ENCODE results near the gene USP48.

The USP48 gene, protein sequence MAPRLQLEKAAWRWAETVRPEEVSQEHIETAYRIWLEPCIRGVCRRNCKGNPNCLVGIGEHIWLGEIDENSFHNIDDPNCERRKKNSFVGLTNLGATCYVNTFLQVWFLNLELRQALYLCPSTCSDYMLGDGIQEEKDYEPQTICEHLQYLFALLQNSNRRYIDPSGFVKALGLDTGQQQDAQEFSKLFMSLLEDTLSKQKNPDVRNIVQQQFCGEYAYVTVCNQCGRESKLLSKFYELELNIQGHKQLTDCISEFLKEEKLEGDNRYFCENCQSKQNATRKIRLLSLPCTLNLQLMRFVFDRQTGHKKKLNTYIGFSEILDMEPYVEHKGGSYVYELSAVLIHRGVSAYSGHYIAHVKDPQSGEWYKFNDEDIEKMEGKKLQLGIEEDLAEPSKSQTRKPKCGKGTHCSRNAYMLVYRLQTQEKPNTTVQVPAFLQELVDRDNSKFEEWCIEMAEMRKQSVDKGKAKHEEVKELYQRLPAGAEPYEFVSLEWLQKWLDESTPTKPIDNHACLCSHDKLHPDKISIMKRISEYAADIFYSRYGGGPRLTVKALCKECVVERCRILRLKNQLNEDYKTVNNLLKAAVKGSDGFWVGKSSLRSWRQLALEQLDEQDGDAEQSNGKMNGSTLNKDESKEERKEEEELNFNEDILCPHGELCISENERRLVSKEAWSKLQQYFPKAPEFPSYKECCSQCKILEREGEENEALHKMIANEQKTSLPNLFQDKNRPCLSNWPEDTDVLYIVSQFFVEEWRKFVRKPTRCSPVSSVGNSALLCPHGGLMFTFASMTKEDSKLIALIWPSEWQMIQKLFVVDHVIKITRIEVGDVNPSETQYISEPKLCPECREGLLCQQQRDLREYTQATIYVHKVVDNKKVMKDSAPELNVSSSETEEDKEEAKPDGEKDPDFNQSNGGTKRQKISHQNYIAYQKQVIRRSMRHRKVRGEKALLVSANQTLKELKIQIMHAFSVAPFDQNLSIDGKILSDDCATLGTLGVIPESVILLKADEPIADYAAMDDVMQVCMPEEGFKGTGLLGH

DNA sequence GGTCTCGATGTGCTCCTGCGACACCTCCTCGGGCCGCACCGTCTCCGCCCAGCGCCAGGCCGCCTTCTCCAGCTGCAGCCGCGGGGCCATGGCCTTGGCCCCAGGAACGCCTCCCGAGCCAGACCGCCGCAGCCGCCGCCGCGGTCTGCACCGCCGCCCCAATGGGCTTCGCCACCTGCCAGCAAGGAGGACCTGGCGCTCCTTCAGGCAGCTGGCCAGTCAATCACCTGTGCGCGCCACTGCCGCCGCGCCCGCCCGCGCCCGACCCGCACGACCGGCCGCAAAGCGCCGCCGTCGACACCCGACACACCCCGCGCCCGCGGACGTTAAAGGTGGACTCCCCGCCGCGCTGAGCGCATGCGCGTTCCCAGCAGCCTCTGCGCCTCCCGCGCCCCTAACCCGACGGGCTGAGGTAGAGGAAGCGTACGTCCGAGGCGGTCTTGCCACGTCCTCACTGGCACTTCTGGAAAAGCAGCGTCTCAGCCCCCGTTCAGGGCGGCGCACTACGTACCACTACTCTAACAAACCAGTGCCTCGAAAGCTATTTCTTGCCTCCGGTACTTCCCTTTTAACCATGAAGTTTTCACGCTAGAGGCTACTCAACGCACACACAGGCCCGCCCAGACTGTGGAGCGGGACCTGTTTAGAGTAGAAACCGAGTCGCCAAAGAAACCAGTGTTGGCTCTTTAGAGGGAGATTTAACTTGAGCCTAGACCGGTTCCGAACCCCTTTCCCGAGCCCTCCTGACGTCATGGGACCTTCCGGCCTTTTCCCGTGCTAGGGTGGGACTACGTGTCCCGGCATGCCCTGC is at the start of gene USP48:
Gene USP48 (minus strand): TSS at position 282 of the 811 bp plus-strand sequence. CDS start 192 bp downstream, at position 90.
- TF ChIP-seq, protein P1, sequence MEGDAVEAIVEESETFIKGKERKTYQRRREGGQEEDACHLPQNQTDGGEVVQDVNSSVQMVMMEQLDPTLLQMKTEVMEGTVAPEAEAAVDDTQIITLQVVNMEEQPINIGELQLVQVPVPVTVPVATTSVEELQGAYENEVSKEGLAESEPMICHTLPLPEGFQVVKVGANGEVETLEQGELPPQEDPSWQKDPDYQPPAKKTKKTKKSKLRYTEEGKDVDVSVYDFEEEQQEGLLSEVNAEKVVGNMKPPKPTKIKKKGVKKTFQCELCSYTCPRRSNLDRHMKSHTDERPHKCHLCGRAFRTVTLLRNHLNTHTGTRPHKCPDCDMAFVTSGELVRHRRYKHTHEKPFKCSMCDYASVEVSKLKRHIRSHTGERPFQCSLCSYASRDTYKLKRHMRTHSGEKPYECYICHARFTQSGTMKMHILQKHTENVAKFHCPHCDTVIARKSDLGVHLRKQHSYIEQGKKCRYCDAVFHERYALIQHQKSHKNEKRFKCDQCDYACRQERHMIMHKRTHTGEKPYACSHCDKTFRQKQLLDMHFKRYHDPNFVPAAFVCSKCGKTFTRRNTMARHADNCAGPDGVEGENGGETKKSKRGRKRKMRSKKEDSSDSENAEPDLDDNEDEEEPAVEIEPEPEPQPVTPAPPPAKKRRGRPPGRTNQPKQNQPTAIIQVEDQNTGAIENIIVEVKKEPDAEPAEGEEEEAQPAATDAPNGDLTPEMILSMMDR (IDR thresholded peaks at IDR 0.05; ENCODE audit: low read depth, low read length, missing control alignments): no peak

DNA sequence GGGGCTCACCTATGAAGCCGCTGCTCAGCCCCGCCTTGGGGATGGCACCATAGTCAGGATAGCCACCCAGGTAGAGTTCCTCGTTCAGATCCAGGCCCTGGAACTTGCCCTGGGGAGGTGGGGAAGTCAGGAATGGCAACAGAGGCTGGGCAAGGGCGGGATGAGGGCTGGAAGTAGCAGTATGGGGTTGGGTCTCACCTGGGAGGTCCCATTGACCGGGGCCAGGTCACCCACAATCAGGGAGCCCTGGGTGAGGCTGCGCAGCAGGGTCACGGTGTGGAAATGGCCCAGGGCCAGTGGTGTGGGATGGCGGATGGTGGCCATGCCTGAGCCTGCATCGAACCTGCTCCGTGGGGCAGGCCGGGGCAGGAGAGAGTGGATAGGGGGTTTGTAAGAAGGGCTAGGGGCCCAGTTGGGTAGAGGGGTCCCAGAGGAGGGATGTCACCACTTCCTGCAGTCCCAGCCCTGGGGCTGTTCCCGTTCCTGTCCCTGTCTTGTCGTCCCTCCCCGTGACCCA is 48.6 kb upstream of the USP48 start:
- no peak for DNase-seq (ENCODE audit: extremely low read depth, low read depth)
- TF ChIP-seq, protein P1 (IDR thresholded peaks at IDR 0.05; ENCODE audit: low read depth, low read length, missing control alignments): no peak
- no peak overlapping the region for H3K4me3 ChIP-seq (replicated peaks; ENCODE audit: low read depth, low read length)

More for the DNA sequence above, at the start of gene USP48:
- peak within 1 kb of the TSS; percentile 70 for H3K4me3 ChIP-seq (replicated peaks; ENCODE audit: low read depth, low read length)
- DNase-seq (ENCODE audit: extremely low read depth, low read depth): peak; percentile 79

DNA sequence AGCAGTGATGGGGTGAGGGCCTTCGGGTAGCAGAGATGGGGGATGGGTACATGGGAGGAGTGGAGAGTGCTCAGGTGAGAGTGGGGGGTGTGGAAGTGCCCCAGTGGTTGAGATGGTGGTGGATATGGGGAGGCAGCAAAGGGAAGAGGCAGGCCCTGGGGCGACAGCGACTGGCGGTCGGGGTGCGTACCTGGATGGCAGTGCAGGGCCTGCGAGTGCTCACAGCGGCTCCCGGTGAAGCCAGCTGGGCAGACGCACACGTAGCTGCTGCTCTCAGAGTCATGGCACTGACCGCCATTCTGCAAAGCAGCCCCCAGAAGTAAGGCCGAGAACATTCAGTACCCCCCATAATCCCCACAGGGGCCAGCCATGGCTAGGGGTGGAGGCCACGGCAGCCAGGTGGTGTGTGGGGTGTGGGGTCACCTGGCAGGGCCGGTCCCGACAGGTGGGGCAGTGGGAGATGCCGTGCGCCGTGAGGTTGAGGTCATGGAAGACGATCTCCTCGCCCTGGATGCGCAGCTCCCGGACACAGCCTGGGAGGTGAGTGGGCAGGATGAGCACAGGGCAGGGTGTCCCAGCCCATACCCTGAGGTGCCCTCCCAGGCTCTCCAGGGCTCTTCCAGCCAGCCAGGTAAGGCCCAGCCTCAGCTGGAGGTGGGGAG is 48.0 kb upstream of the USP48 start:
- no peak overlapping the region for H3K4me3 ChIP-seq (replicated peaks; ENCODE audit: low read depth, low read length)
- TF ChIP-seq, protein P1 (IDR thresholded peaks at IDR 0.05; ENCODE audit: low read depth, low read length, missing control alignments): no peak
- no peak for DNase-seq (ENCODE audit: extremely low read depth, low read depth)

DNA sequence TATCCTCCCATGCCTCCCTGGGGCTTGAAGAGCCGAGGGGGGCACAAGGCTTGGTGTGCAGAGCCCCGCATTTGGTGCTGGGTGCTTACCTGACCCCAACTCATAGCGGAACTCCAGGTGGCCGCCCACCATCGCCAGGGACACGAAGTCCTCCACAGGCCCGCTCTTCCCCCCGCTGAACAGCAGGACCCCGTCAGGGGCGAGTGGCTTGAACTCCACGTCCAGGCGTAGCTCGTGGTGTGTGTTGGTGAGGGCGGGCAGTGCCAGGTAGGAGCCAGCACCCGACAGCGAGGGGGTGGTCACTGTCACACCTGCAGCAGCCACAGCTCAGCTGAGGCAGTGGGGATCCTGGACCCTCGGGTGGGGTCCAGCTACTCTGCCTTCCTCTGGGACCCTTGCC is 46.3 kb upstream of the USP48 start:
- TF ChIP-seq, protein P1 (IDR thresholded peaks at IDR 0.05; ENCODE audit: low read depth, low read length, missing control alignments): no peak
- DNase-seq (ENCODE audit: extremely low read depth, low read depth): no peak
- H3K4me3 ChIP-seq (replicated peaks; ENCODE audit: low read depth, low read length): no peak overlapping the region

DNA sequence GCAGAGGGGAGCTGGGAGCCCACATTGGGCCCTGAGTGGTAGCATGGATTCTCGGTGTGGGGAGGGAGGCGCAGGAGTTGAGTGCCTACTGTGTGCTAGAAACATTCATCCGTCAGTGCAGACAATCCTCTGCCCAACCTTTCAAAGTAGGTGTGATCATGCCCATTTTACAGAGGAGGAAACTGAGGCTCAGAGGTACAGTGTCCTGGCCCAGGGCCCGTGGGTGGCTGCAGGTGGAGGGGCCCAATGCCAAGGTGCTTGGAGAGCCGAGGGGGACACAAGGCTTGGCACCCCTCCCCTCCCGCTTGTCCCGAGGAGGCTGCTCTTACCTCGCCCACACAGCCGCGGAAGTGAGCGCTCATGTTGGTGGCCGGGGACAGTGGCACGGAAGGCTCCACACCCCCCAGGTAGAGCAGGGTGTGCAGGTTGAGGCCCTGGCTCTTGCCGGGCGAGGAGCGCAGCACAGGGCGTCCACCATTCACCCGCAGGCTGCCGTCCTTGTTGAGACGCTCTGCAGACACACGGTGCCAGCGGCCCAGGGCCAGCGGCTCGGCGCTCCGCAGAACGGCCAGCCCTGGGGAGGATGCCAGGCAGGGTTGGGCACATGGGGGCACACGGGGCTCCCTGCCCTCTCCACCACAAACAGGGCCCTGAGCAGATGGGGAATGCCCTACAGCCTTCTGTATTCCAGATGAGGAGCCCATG is 45.7 kb upstream of the USP48 start:
- no peak for DNase-seq (ENCODE audit: extremely low read depth, low read depth)
- no peak overlapping the region for H3K4me3 ChIP-seq (replicated peaks; ENCODE audit: low read depth, low read length)
- TF ChIP-seq, protein P1 (IDR thresholded peaks at IDR 0.05; ENCODE audit: low read depth, low read length, missing control alignments): no peak
